NCI-H82 treated with DMSO at 0.1 percent for 48 hours (cell line): ENCODE measurements around the gene CDKAL1.

Experiments
- DNase-seq: peaks from one replicate; lab custom pipeline; 2025; ENCODE audit not compliant: unreplicated experiment; lab: John Stamatoyannopoulos, UW

Gene CDKAL1

DNA sequence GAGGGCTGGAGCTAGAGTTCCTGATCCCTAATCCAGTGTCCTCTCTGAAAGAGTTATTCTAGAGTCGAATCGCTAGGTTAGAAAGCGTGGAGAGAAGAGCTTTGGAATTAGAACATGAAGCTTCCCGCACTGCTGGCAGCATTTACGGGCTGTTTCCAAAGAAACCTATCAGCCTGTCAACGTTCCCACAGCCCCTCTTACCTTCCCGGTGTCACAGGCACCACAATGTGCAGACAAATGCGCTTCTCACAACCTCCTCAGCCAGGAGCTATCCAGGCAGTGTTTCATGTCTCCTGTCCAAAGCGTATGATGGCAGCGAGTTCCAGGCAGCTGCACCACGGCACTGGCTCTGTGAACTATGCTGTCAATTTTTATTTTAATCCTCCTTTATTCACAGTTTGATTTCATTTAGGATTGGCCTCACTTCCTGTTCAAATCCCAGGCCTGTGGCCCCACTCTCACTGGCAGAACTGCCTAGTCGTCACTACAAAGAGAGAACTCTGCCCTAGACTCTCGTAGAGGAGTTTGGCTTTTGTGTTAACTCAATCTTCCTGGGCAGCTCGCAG lies 736.5 kb downstream of the CDKAL1 start:
- DNase-seq, result no peak

DNA sequence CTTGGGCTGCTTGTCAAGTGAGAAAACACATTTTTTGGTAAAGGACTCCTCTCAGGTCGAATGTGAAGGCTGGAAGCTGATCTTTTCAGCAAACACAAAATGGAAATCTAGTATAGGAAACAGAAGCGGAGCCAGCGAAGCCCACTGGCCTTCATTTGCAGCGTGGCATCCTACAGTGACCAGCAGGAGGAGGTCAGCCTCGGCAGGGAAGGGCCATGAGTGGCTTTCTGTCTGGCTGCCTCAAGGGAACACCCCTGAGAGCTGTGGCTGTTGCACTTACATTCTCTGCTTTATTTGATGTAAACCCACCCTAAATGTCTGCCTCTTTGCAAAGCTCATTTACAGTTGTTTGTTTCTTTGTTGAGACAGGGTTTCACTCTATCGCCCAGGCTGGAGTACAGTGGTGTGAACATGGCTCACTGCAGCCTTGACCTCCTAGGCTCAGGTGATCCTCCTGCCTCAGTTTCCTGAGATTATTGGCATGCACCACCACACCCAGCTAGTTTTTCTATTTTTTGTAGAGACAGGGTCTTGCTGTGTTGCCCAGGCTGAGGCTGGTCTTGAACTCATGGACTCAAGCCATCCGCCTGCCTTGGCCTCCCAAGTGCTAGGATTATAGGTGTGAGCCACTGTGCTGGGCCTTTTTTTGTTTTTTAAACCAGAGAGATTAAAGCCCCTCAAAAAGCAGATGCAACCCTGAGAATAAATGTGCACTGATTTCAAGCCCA lies 737.3 kb downstream of the CDKAL1 start:
- DNase-seq, result no peak

DNA sequence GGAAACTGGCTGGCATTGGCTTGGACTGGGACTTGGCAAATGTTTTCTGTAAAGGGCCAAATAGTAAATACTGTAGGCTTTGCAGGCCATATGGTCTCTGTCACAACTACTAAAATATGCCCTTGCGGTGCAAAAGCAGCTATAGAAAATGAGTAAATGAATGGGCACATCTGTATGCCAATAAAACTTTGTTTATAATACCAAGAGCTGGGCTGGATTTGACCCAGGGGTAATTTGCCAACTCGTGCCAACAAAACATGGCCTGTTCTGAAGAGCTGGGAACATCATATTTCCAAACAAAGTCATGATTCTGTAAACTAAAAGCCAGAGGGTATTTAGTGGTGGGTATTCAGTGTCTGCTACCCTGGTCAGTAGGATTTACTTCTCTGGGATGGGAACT lies 739.2 kb downstream of the CDKAL1 start:
- DNase-seq, result no peak

DNA sequence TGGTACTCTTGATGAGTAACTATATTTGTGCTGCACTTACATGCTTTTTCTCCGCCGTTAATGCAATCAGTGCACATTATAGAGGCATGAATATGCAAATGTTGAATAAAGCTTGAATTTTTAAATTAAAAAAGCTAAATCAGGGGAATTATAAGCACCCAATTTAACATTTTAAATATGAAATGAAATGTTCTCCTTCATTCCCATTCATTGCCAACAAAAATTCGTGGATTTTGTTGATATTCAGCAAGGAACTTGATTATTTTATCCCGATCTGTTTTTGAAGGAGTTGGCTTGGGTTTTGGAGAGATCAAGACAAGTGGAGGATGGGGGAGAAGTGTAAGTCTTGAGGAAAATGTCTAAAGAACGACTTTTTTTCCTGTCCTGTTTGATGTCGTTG lies 740.6 kb downstream of the CDKAL1 start:
- no peak for DNase-seq

DNA sequence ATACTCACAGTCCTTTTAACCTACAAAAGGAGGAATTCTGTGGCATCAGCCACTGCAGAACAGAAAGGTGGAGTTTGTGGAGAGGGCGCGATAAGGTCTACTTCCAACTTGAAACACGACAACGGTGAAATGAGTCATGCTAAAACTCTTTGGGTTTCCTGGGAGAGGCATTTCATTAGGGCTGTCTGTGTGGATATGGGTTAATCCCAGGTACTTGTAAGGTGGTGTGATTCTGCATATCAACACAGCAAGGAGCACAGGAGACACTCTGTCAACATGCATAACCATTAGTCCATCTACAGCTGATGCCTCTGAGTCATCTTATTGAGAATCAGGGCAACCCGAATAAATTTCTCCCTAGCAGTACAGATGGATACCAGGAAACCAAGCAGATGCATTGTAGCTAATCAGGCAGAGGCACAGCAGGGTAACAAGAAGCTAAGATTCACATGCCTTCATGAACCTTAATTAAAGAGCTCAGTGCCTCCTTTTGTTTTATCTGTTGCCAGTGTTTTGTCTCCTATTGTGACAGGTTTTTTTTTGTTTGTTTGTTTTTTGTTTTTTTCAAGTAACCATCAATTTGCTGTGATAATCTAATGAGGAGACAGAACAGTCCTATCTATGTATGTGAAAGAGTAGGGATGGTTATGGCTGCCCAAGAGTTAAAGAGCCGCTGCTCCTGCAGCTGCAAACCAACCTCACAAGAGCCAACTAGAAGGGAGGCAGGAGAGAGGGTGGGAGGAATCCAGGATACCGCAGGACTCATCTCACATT lies 743.5 kb downstream of the CDKAL1 start:
- DNase-seq, result no peak

DNA sequence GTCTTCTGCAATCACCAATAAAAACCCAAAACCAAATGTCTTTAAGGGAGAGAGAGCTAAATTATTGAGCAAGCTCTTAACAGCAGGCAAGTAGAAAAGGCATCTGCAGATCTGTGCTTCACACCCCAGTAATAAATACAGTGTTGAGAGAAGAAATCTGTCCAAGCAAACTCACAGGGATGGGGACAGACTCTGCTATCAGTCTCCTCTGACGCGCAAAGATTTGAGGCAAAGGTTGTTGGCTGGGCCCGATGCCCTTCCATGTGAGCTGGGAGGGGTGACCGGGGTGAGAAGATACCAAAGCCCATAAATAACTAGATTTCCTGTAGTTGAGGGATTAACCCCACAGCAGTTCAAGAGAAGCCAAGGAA lies 744.1 kb downstream of the CDKAL1 start:
- DNase-seq, result no peak

DNA sequence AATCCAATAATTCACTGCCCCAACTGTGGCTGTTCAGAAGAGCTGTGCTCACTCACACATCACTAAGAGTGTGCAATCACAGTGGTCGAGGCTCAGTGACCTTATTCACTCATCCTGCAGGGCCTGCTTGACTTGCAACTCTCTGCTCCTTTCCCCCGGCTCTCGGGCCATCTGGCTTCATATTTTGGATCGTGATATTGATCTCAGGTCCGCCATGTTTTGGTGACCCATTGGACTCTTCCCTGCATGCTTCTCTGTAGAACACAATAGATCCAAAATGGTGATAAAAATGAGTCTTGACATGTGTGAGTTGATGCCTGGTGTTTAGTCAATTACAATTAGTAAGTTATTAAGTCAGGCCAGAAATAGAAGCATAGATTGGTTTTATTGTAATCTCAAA lies 745.4 kb downstream of the CDKAL1 start:
- DNase-seq, result no peak

DNA sequence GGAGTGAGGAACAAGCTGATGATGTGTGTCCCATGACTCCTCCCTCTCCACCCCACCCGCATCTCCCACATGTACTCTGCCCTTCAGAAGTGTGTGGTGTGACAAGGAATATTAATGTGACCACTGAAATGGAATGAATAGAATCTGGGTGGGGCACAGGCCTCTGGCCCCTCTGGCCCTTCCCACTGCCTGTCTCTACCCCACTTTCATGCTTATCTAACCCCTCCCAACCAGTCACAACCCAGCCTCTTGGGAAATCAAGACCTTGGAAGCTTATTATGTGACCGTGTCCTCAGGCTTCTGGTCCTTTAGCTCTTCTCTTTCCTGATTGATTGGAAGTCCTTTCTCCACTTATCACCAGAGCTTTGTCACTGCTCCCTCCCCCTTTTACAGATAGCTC lies 747.1 kb downstream of the CDKAL1 start:
- DNase-seq, result no peak
